MG63 (cell line): ENCODE data around the gene ACAA2. TPM values are rescaled to one million over a fixed set of nuclear protein-coding genes. Genes with fewer than 3 reads are reported as not detected.
"Not testable (repeated sequence)": the region's sequence is repeated elsewhere in the genome, so short reads cannot be mapped to it uniquely, and the experiment has no call there.

Source experiments
- DNase-seq: peaks from one replicate; pipeline ENCODE4 v3.0.0-alpha.2; 2020
- H3K27me3 ChIP-seq: fragments of 250-450 bp; sonication (Bioruptor Pico); 2 replicates; pipeline ENCODE4 v1.5.1; 2020; ENCODE audit warnings: mild to moderate bottlenecking, moderate library complexity
- H3K36me3 ChIP-seq: fragments of 250-450 bp; sonication (Bioruptor Pico); 2 replicates; pipeline ENCODE4 v1.5.1; 2020; ENCODE audit warnings: mild to moderate bottlenecking, moderate library complexity
- H3K4me3 ChIP-seq: fragments of 250-450 bp; sonication (Bioruptor Pico); 2 replicates; pipeline ENCODE4 v1.5.1; 2020; ENCODE audit warnings: mild to moderate bottlenecking, moderate library complexity
- H3K9me3 ChIP-seq: fragments of 250-450 bp; sonication (Bioruptor Pico); 2 replicates; pipeline ENCODE4 v1.5.1; 2020; ENCODE audit warnings: mild to moderate bottlenecking, moderate library complexity
- total RNA-seq: library from RNA; depleted of rRNA; stranded (reverse); fragments of >200 nt; shearing (Covaris generic); gene quantifications from 2 replicates; pipeline ENCODE4 v1.2.3, GENCODE V29; 2014; ENCODE audit warnings: low replicate concordance

Gene ACAA2
- total RNA-seq, 1 experiment from 2014 or later: 109 TPM

GRCh38 chr18:49795612-49796552 is 17.5 kb downstream of the ACAA2 start:
- no peak for DNase-seq
- Histone ChIP-seq H3K9me3 (no peaks in the 10 kb centered on the region), H3K36me3 (peaks cover 57% of the 10 kb centered on the region), H3K27me3 (no peaks in the 10 kb centered on the region), H3K4me3 (no peak overlapping the region)

- no peak overlapping the region for H3K4me3 ChIP-seq
- no peaks in the 10 kb centered on the region for H3K9me3 ChIP-seq
- H3K27me3 ChIP-seq: no peaks in the 10 kb centered on the region
- peaks cover 67% of the 10 kb centered on the region for H3K36me3 ChIP-seq
- no peak for DNase-seq
These were observed 18.6 kb downstream of the ACAA2 start for GRCh38 chr18:49794743-49795142.

- not testable (repeated sequence) for H3K9me3 ChIP-seq, H3K4me3 ChIP-seq, H3K27me3 ChIP-seq, DNase-seq
- peaks cover 74% of the 10 kb centered on the region for H3K36me3 ChIP-seq
These were observed 23.7 kb downstream of the ACAA2 start for GRCh38 chr18:49789560-49790134.

- Histone ChIP-seq H3K36me3 (peaks cover 67% of the 10 kb centered on the region), H3K9me3 (no peaks in the 10 kb centered on the region), H3K4me3 (no peak overlapping the region), H3K27me3 (no peaks in the 10 kb centered on the region)
- DNase-seq: no peak
These were observed 24.9 kb downstream of the ACAA2 start for GRCh38 chr18:49788327-49788898.

GRCh38 chr18:49786019-49786720 is 27.2 kb downstream of the ACAA2 start:
- no peak overlapping the region for H3K4me3 ChIP-seq
- DNase-seq: no peak
- peaks cover 66% of the 10 kb centered on the region for H3K36me3 ChIP-seq
- no peaks in the 10 kb centered on the region for H3K9me3 ChIP-seq
- no peaks in the 10 kb centered on the region for H3K27me3 ChIP-seq

GRCh38 chr18:49784427-49785185 is 28.7 kb downstream of the ACAA2 start:
- Histone ChIP-seq H3K27me3 (no peaks in the 10 kb centered on the region), H3K9me3 (no peaks in the 10 kb centered on the region), H3K36me3 (peaks cover 66% of the 10 kb centered on the region), H3K4me3 (no peak overlapping the region)
- DNase-seq: no peak

- peaks cover 71% of the 10 kb centered on the region for H3K36me3 ChIP-seq
- H3K27me3 ChIP-seq, DNase-seq, H3K9me3 ChIP-seq, H3K4me3 ChIP-seq: not testable (repeated sequence)
These were observed 29.7 kb downstream of the ACAA2 start for GRCh38 chr18:49783631-49784030.

GRCh38 chr18:49778826-49779465 is 34.4 kb downstream of the ACAA2 start:
- H3K27me3 ChIP-seq: no peaks in the 10 kb centered on the region

GRCh38 chr18:49769047-49769728 is 44.1 kb downstream of the ACAA2 start:
- Histone ChIP-seq H3K4me3 (no peak overlapping the region), H3K36me3 (no peaks in the 10 kb centered on the region), H3K27me3 (no peaks in the 10 kb centered on the region), H3K9me3 (no peaks in the 10 kb centered on the region)
- no peak for DNase-seq

More at GRCh38 chr18:49778826-49779465, 34.4 kb downstream of the ACAA2 start:
- Histone ChIP-seq H3K4me3 (no peak overlapping the region), H3K9me3 (0 out of 2 replicates have a peak, but pooled peaks cover 2% of the 10 kb centered on the region), H3K36me3 (peaks cover 46% of the 10 kb centered on the region)
- no peak for DNase-seq

GRCh38 chr18:49768051-49768391 is 45.3 kb downstream of the ACAA2 start:
- Histone ChIP-seq H3K9me3 (no peaks in the 10 kb centered on the region), H3K27me3 (no peaks in the 10 kb centered on the region), H3K4me3 (no peak overlapping the region), H3K36me3 (no peaks in the 10 kb centered on the region)
- DNase-seq: peak; percentile 38

- Histone ChIP-seq H3K4me3 (no peak overlapping the region), H3K36me3 (no peaks in the 10 kb centered on the region), H3K9me3 (no peaks in the 10 kb centered on the region), H3K27me3 (no peaks in the 10 kb centered on the region)
- no peak for DNase-seq
These were observed 46.0 kb downstream of the ACAA2 start for GRCh38 chr18:49767111-49768050.

- Histone ChIP-seq H3K36me3 (no peaks in the 10 kb centered on the region), H3K4me3 (no peak overlapping the region), H3K9me3 (no peaks in the 10 kb centered on the region), H3K27me3 (no peaks in the 10 kb centered on the region)
- no peak for DNase-seq
These were observed 46.7 kb downstream of the ACAA2 start for GRCh38 chr18:49766646-49767045.

GRCh38 chr18:49764032-49764431 is 49.3 kb downstream of the ACAA2 start:
- Histone ChIP-seq H3K9me3 (no peaks in the 10 kb centered on the region), H3K27me3 (no peaks in the 10 kb centered on the region), H3K4me3 (no peak overlapping the region), H3K36me3 (no peaks in the 10 kb centered on the region)
- DNase-seq: peak; percentile 22

- Histone ChIP-seq H3K36me3 (no peaks in the 10 kb centered on the region), H3K9me3 (no peaks in the 10 kb centered on the region), H3K4me3 (no peak overlapping the region), H3K27me3 (no peaks in the 10 kb centered on the region)
- DNase-seq: no peak
These were observed 49.7 kb downstream of the ACAA2 start for GRCh38 chr18:49763590-49763989.
